Prostate gland (tissue), 2 donors: ENCODE data around the gene BICD1.

ENCODE experiments used
- CTCF ChIP-seq, 4 experiments: fragments of 200-600 bp in 2 of 4; fragments of 450-650 bp in 2 of 4; sonication (generic) in 2 of 4; IDR thresholded peaks; 1 replicate in 3 of 4; 2 replicates in 1 of 4; pipeline ENCODE4 v1.5.1; 2016 to 2019; ENCODE audit warnings: antibody characterized with exemption in 4 of 4, mild to moderate bottlenecking in 2 of 4, moderate library complexity in 2 of 4
- POLR2A ChIP-seq: fragments of 450-650 bp; IDR thresholded peaks from one replicate; pipeline ENCODE4 v1.6.1; 2016; ENCODE audit warnings: antibody characterized with exemption, mild to moderate bottlenecking

GRCh38 chr12:32377344-32378055 is 270.9 kb downstream of the BICD1 start:
- TF ChIP-seq POLR2A, result no peak
- TF ChIP-seq CTCF (IDR thresholded peaks at IDR 0.05), result no peak
